GM19438 (cell line): ENCODE measurements around the gene CEP192.
A peak's percentile ranks its signal among the peaks of the same experiment; 100 is the strongest.

Experiments
- ATAC-seq: cut with Tn5 transposase; IDR thresholded peaks from one replicate; pipeline ENCODE4 v1.9.1; 2021; ENCODE audit warnings: low read depth; ENCODE audit not compliant: unreplicated experiment

CEP192 gene

GRCh38 chr18:13136056-13136903 lies 145.1 kb downstream of the CEP192 start:
- ATAC-seq = peak; percentile 20

GRCh38 chr18:13136904-13137669 lies 145.9 kb downstream of the CEP192 start:
- ATAC-seq = peak; percentile 58

- no peak for ATAC-seq
These were observed 146.7 kb downstream of the CEP192 start for GRCh38 chr18:13137670-13138419.

GRCh38 chr18:13138420-13139139 lies 147.4 kb downstream of the CEP192 start:
- no peak for ATAC-seq

DNA sequence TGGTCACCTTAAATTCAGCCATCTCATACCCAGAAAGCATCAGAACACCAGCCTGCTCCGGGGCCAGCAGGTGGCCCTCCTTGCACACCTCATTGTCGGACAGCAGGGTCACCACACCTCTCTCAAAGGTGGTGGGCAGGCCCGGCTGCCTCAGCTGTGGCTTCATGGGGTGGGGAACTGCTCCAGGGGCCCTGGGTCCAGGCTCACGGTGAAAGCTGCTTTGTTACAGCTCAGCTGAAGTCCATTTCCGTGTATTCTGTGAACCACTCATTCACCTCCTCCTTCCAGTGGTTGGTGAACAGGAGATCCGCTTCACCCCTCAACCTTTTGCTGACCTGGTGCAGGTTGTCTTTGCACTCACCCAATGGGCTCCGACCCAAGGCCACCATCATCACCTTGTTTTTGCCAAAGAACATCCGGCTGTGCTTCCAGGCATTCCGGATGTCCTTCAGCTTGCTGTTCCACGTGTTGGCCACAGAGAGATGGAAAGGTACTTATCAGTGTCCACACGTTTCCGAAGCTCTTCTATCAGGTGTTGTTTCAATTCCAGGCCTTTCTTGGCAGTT lies 148.8 kb downstream of the CEP192 start:
- no peak for ATAC-seq

- no peak for ATAC-seq
These were observed 150.0 kb downstream of the CEP192 start for GRCh38 chr18:13141209-13141608.

DNA sequence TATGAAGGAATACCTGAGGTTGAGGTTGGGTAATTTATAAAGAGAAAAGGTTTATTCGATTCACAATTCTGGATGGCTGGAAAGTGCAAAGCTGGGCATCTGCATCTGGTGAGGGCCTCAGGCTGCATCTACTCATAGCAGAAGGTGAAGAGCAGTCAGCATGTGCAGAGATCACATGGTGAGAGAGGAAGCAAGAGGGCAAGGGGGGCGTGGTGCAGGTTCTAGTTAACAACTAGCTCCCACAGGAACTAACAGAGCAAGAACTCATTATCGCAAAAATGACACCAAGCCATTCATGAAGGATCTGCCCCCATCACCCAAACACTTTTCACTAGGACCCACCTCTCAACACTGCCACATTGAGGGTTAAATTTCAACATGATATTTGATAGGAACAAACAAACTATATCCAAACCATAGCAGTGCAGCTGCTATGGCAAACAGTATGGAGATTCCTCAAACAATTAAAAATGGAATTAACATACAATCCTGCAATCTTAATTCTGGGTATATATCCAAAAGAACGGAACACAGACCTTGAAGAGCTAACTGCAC lies 154.6 kb downstream of the CEP192 start:
- ATAC-seq = no peak

DNA sequence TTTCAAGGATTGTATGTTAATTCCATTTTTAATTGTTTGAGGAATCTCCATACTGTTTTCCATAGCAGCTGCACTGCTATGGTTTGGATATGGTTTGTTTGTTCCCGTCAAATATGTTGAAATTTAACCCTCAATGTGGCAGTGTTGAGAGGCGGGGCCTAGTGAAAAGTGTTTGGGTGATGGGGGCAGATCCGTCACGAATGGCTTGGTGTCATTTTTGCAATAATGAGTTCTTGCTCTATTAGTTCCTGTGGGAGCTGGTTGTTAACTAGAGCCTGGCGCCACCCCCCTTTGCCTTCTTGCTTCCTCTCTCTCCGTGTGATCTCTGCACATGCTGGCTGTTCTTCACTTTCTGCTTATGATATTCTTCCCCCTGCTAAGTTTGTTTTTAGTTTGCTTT lies 156.0 kb downstream of the CEP192 start:
- ATAC-seq = no peak

DNA sequence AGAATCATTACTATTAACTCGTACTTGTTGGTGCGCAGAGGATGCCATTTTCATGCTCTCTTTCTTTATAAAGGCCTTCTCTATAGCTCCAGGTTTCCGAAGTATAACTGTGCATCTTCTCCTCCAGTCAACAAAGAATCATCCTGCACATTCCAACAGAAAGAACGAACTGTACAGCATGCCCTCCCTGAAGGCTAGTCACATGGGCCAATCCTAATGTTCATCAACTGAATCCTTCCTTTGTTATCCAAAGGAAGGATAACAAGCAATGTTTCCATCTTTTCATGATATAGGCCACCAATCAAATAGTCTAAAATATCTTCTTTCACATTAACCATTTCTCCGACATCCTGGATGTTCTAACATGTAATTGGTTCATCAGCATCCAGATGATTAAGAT lies 160.5 kb downstream of the CEP192 start:
- no peak for ATAC-seq

DNA sequence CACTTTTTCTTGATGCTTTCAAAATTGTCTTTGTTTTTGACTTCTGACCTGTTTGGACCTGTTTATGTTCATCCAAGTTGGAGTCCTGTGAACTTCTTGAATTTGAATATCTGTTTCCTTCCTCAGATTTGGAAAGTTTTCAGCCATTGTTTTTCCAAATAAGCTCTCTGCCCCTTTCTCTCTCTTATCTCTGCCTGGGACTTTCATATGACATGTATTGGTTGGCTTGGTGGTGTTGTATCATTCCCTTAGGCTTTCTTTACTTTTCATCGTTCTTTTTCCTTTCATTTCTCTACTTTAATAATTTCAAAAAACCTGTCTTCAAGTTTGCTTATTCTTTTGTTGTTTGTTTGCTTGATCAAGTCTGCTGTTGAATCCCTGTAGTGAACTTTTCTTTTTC lies 167.3 kb downstream of the CEP192 start:
- no peak for ATAC-seq

DNA sequence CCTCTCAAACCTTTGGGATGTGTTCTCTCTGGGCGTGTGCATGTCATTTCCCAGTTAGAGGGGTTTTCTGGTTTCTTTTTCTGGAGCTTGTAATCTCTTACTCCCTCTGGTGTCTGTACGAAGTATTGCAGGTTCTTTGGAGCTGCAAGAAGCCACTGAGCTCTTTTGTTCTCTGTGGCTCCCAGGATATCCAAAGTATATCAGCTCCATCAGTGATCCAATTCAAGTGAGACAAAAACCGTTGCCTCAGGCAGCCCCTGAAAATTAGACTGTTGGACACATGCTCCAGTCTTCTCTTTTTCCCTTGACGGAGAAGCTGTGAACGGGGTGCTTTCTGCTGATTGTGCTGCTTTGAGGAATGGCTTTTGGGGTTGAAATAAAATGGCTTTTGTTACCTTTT lies 168.4 kb downstream of the CEP192 start:
- no peak for ATAC-seq

- ATAC-seq = no peak
These were observed 170.2 kb downstream of the CEP192 start for GRCh38 chr18:13161276-13161899.

DNA sequence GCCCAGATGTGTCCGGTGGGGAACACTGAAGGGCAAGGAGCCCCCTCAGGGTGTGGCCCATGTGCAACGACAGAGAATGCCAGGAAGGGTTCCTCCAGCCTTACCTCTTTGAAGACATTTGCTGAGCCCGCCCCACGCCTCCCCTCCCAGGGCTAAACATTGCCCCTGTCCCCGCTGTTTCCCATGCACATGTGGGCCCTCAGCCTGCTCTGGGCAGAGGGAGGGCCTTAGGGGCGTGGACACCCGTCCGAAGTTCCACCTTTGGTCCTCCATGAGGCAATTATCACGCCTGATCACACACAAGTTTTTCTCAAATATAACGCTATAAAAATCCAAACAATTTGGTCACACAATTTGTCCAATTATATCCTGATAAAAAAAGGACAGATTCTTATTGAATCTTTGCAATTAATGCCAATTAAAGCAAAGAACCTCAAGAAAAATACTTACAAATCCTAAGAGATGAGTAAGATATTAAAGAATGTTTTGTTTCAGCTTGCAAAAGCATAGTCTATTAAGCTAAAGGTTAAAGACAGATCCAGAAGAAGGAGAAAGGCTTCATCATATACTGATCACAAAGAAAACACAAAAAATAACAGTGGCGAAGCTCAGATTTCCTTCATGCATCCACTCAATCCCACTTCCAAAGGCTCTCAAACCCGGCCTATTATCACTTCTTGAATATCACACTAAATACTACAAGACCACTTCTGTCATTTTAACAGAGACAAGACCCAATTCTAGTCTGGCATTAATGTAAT lies 172.2 kb downstream of the CEP192 start:
- no peak for ATAC-seq

GRCh38 chr18:13164406-13164805 lies 173.2 kb downstream of the CEP192 start:
- ATAC-seq = no peak

GRCh38 chr18:13165636-13166423 lies 174.7 kb downstream of the CEP192 start:
- no peak for ATAC-seq

GRCh38 chr18:13173578-13174145 lies 182.5 kb downstream of the CEP192 start:
- no peak for ATAC-seq
